Nephron (organoid): Measurements from ENCODE around the gene APLP1.

Experiments
- H3K27ac Mint-ChIP-seq, 3 experiments: 2 replicates each; pipeline ENCODE4 v1.8.0; 2020; ENCODE audit warnings: mixed read lengths in 3 of 3, mild to moderate bottlenecking in 2 of 3, moderate library complexity in 1 of 3
- H3K27me3 Mint-ChIP-seq: 2 replicates; pipeline ENCODE4 v1.8.0; 2021; ENCODE audit warnings: low read depth, mild to moderate bottlenecking, moderate library complexity, mixed read lengths
- H3K36me3 Mint-ChIP-seq: 2 replicates; pipeline ENCODE4 v1.8.0; 2020; ENCODE audit warnings: low read depth, mixed read lengths
- H3K4me1 Mint-ChIP-seq: 2 replicates; pipeline ENCODE4 v1.8.0; 2020; ENCODE audit warnings: mixed read lengths
- H3K4me3 Mint-ChIP-seq, 3 experiments: 2 replicates each; pipeline ENCODE4 v1.8.0; 2020; ENCODE audit warnings: mild to moderate bottlenecking in 3 of 3, mixed read lengths in 3 of 3, moderate library complexity in 2 of 3
- H3K9me3 Mint-ChIP-seq: 2 replicates; pipeline ENCODE4 v1.8.0; 2020; ENCODE audit warnings: mixed read lengths
- TF ChIP-seq, protein P1 (sequence below), 3 experiments: fragments of 200-600 bp; sonication (generic); IDR thresholded peaks; one replicate each; pipeline ENCODE4 v1.5.0; 2021; ENCODE audit warnings: antibody characterized with exemption in 3 of 3; ENCODE audit not compliant: unreplicated experiment in 3 of 3

APLP1 gene

DNA sequence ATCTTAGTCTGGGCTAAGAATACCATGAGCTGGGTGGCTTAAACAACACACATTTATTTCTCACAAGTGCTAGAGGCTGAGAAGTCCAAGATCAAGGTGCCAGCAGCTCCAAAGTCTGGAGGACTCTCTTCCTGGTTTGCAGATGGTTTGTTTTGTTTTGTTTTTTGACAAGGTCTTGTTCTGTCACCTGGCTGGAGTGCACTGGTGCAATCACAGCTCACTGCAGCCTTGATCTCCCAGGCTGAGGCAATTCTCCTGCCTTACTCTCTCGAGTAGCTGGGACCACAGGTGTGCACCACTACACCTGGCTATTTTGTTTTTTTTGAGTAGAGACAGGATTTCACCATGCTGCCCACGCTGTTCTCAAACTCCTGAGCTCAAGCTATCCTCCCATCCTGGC is 15.5 kb downstream of the APLP1 start:
- Mint-ChIP-seq H3K4me3 (no peak overlapping the region), H3K4me1 (peaks cover 6% of the 10 kb centered on the region), H3K27me3 (peaks cover 6% of the 10 kb centered on the region), H3K36me3 (peaks cover 17% of the 10 kb centered on the region), H3K27ac (no peak overlapping the region), H3K9me3 (no peaks in the 10 kb centered on the region)
- TF ChIP-seq, protein P1, sequence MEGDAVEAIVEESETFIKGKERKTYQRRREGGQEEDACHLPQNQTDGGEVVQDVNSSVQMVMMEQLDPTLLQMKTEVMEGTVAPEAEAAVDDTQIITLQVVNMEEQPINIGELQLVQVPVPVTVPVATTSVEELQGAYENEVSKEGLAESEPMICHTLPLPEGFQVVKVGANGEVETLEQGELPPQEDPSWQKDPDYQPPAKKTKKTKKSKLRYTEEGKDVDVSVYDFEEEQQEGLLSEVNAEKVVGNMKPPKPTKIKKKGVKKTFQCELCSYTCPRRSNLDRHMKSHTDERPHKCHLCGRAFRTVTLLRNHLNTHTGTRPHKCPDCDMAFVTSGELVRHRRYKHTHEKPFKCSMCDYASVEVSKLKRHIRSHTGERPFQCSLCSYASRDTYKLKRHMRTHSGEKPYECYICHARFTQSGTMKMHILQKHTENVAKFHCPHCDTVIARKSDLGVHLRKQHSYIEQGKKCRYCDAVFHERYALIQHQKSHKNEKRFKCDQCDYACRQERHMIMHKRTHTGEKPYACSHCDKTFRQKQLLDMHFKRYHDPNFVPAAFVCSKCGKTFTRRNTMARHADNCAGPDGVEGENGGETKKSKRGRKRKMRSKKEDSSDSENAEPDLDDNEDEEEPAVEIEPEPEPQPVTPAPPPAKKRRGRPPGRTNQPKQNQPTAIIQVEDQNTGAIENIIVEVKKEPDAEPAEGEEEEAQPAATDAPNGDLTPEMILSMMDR (IDR thresholded peaks at IDR 0.05; ENCODE audit: unreplicated experiment in 3 of 3) = no peak

DNA sequence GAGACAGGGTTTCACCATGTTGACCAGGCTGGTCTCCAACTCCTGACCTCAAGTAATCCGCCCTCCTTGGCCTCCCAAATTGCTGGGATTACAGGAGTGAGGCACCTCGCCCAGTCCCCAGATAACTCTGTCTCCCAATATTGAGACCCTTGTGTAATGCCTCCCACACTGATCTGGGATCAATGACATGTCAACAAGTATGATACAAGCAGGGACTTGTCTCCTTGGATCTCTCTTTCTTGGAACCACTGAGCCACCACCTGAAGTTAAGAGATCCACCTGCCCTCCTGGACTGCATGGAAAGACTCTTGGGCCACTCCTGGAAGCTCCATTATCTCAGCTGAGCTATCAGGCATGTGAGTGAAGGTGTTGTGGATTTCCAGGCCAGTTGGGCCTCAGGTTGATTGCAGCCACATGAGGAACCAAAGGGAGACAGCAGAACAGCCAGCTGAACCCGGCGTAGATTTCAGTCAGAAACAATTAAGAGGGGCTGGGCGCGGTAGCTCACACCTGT is 16.9 kb downstream of the APLP1 start:
- H3K4me3 Mint-ChIP-seq = no peak overlapping the region

DNA sequence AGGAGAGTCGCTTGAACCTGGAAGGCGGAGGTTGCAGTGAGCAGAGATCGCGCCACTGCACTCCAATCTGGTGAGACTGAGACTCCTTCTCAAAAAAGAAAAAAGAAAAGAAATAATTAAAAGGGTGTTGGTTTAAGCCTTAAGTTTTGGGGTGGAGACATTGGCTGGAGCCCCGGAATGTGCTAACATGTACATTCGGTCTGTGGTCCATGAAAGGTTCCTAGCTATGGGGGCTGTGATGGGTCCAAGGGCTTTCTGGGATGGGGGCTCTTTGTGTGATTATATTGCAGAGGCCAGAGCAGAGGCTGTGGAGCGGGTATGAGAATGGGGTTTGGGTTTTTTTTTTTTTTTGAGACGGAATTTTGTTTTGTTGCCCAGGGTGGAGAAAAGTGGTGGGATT is 17.5 kb downstream of the APLP1 start:
- H3K27me3 Mint-ChIP-seq = peaks cover 6% of the 10 kb centered on the region
- H3K9me3 Mint-ChIP-seq = no peaks in the 10 kb centered on the region
- H3K36me3 Mint-ChIP-seq = peaks cover 28% of the 10 kb centered on the region
- TF ChIP-seq, protein P1 (IDR thresholded peaks at IDR 0.05; ENCODE audit: unreplicated experiment in 3 of 3) = no peak
- H3K27ac Mint-ChIP-seq = no peak overlapping the region
- H3K4me1 Mint-ChIP-seq = no peaks in the 10 kb centered on the region
- H3K4me3 Mint-ChIP-seq = no peak overlapping the region

More for the DNA sequence above, 16.9 kb downstream of the APLP1 start:
- peaks cover 24% of the 10 kb centered on the region for H3K36me3 Mint-ChIP-seq
- no peaks in the 10 kb centered on the region for H3K4me1 Mint-ChIP-seq
- no peaks in the 10 kb centered on the region for H3K9me3 Mint-ChIP-seq
- TF ChIP-seq, protein P1 (IDR thresholded peaks at IDR 0.05; ENCODE audit: unreplicated experiment in 3 of 3) = no peak
- no peak overlapping the region for H3K27ac Mint-ChIP-seq
- peaks cover 6% of the 10 kb centered on the region for H3K27me3 Mint-ChIP-seq

DNA sequence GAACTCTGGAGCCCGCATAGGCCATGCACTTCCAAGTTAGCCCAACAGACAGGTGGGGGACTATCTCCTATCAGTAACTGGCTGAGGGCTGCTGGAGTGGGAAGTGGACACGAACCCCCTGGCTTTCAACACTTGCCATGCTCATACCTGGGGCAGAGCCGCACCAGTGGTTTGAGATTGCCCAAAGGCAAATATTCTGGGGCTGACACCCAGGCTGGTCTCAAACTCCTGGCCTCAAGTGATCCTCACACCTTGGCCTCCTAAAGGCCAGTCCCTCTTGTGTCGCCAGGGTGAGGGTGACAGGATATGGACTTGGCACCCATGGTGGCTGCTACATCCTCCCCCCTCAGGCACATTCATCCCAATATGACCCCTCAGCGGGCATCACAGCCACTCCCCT is 18.8 kb downstream of the APLP1 start:
- Mint-ChIP-seq H3K4me3 (no peak overlapping the region), H3K27me3 (peaks cover 6% of the 10 kb centered on the region), H3K27ac (no peak overlapping the region), H3K36me3 (peaks cover 30% of the 10 kb centered on the region), H3K4me1 (no peaks in the 10 kb centered on the region), H3K9me3 (no peaks in the 10 kb centered on the region)
- TF ChIP-seq, protein P1 (IDR thresholded peaks at IDR 0.05; ENCODE audit: unreplicated experiment in 3 of 3) = no peak

DNA sequence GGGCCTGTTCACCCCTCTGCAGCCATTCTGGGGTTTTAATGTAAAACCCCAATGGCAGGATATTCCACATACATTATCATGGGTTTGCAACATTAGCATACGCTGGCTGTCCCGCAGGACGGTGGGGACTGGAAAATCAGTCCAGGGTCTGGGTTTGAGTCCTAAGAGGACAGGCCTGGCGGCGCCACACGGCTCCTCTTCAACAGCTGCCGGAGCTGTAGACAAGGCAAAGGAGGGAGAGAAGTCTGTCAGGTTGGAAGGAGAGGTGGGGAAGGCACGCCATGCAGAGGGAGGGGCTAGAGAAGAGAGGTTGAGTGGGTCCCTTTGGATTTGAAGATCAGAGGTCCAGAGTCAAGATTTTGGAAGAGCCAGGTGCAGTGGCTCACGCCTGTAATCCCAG is 20.0 kb downstream of the APLP1 start:
- Mint-ChIP-seq H3K36me3 (peaks cover 35% of the 10 kb centered on the region), H3K27me3 (peaks cover 6% of the 10 kb centered on the region), H3K4me1 (no peaks in the 10 kb centered on the region), H3K4me3 (no peak overlapping the region), H3K27ac (no peak overlapping the region), H3K9me3 (no peaks in the 10 kb centered on the region)
- TF ChIP-seq, protein P1 (IDR thresholded peaks at IDR 0.05; ENCODE audit: unreplicated experiment in 3 of 3) = no peak

DNA sequence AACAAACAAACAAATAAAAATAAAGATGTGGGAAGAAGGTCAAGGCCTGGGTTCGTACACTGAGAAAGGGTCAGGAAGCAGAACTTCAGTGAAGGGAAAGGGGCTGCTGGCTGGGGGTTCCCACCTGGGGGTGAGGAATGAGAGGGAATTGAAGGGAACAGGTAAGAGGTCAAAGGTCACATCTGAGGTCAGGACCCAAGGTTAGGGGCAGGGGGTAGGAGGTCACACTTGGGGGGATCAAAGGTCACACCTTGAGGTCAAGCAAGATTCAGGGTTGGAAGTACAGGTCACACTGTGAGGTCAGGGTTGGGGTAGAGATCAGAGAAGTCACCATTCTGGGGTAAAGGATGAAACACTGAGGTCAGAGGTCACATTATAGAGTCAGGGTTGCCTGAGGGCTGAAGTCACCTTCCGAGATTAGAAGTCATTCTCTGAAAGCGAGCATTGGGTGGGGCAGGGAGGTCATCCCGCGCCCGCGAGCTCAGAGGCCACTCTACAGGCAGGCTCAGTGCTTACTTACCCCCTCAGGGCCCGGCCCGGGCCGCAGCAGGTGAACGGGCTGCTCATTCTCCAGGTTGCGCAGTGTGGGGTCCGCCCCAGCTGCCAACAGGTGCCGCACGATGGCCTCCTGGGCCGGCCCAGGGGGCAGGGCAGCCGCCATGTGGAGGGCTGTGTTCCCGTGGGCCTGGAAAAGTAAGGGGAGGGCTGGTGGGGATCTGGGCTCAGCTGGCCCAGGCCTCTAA is 21.2 kb downstream of the APLP1 start:
- no peak overlapping the region for H3K27ac Mint-ChIP-seq
- peaks cover 6% of the 10 kb centered on the region for H3K27me3 Mint-ChIP-seq
- H3K36me3 Mint-ChIP-seq = peaks cover 35% of the 10 kb centered on the region
- TF ChIP-seq, protein P1 (IDR thresholded peaks at IDR 0.05; ENCODE audit: unreplicated experiment in 3 of 3) = no peak
- H3K4me1 Mint-ChIP-seq = no peaks in the 10 kb centered on the region
- no peak overlapping the region for H3K4me3 Mint-ChIP-seq
- H3K9me3 Mint-ChIP-seq = no peaks in the 10 kb centered on the region
